HG02588 (cell line): Measurements from ENCODE around the gene PRDM2.
"Not testable (repeated sequence)": the region's sequence is repeated elsewhere in the genome, so short reads cannot be mapped to it uniquely, and the experiment has no call there.

ENCODE experiments used
- ATAC-seq: cut with Tn5 transposase; IDR thresholded peaks from one replicate; pipeline ENCODE4 v1.9.1; 2021; ENCODE audit warnings: mild to moderate bottlenecking, moderate library complexity; ENCODE audit not compliant: unreplicated experiment

PRDM2 gene

GRCh38 chr1:13697738-13698137 is 2.2 kb upstream of the PRDM2 start:
- no peak for ATAC-seq

- no peak for ATAC-seq
Observed at GRCh38 chr1:13699510-13699909, 478 bp upstream of the PRDM2 start.

GRCh38 chr1:13700521-13701270 is 708 bp downstream of the PRDM2 start:
- peak; percentile 24 for ATAC-seq

GRCh38 chr1:13701271-13701640 is 1.3 kb downstream of the PRDM2 start:
- no peak for ATAC-seq

GRCh38 chr1:13702425-13703127 is 2.6 kb downstream of the PRDM2 start:
- ATAC-seq, result peak; percentile 69

GRCh38 chr1:13703128-13703513 is 3.1 kb downstream of the PRDM2 start:
- peak; percentile 6 for ATAC-seq

- no peak for ATAC-seq
Observed at GRCh38 chr1:13703558-13704490, 3.8 kb downstream of the PRDM2 start.

- no peak for ATAC-seq
Observed at GRCh38 chr1:13706046-13706445, 6.1 kb downstream of the PRDM2 start.

- ATAC-seq, result no peak
Observed at GRCh38 chr1:13707164-13707563, 7.2 kb downstream of the PRDM2 start.

- ATAC-seq, result no peak
Observed at GRCh38 chr1:13708380-13708982, 8.5 kb downstream of the PRDM2 start.

- no peak for ATAC-seq
Observed at GRCh38 chr1:13710086-13710485, 10.1 kb downstream of the PRDM2 start.

GRCh38 chr1:13714851-13715250 is 14.9 kb downstream of the PRDM2 start:
- no peak for ATAC-seq

GRCh38 chr1:13715616-13716287 is 15.8 kb downstream of the PRDM2 start:
- not testable (repeated sequence) for ATAC-seq

- no peak for ATAC-seq
Observed at GRCh38 chr1:13722808-13723360, 22.9 kb downstream of the PRDM2 start.

- ATAC-seq, result no peak
Observed at GRCh38 chr1:13723810-13724209, 23.8 kb downstream of the PRDM2 start.

- no peak for ATAC-seq
Observed at GRCh38 chr1:13725714-13726175, 25.8 kb downstream of the PRDM2 start.

- no peak for ATAC-seq
Observed at GRCh38 chr1:13728091-13728715, 28.2 kb downstream of the PRDM2 start.

- peak; percentile 6 for ATAC-seq
Observed at GRCh38 chr1:13730291-13730690, 30.3 kb downstream of the PRDM2 start.

- peak; percentile 84 for ATAC-seq
Observed at GRCh38 chr1:13730751-13731482, 30.9 kb downstream of the PRDM2 start.
